GM11168 (cell line): ENCODE measurements around the gene PIP5K1B.

Source experiments
- in situ Hi-C: fragments of 300-500 bp; cut with MboI; formaldehyde crosslinking; loops from one replicate; pipeline ENCODE4 v1.12.0; 2022; ENCODE audit warnings: low sequenced_read_pairs; ENCODE audit not compliant: unreplicated experiment

Gene PIP5K1B

GRCh38 chr9:68706363-68707201 is 1.5 kb downstream of the PIP5K1B start:
- in situ Hi-C loops: loop anchor here (10.0 kb wide), 1 partner anchor 298 kb away; no protein-coding TSS in a partner anchor

GRCh38 chr9:68707801-68708488 is 2.9 kb downstream of the PIP5K1B start:
- in situ Hi-C loops: loop anchor here (10.0 kb wide), 1 partner anchor 297 kb away; no protein-coding TSS in a partner anchor

- in situ Hi-C loops: loop anchor here (10.0 kb wide), 1 partner anchor 296 kb away; no protein-coding TSS in a partner anchor
Measured at GRCh38 chr9:68708513-68708912, 3.5 kb downstream of the PIP5K1B start.

- in situ Hi-C loops: loop anchor here (10.0 kb wide), 1 partner anchor 295 kb away; no protein-coding TSS in a partner anchor
Measured at GRCh38 chr9:68709291-68710110, 4.5 kb downstream of the PIP5K1B start.

- in situ Hi-C loops: no loop called here
Measured at GRCh38 chr9:68710111-68710471, 5.1 kb downstream of the PIP5K1B start.

GRCh38 chr9:68711281-68711680 is 6.2 kb downstream of the PIP5K1B start:
- in situ Hi-C loops: no loop called here

GRCh38 chr9:68711932-68712331 is 6.9 kb downstream of the PIP5K1B start:
- in situ Hi-C loops: no loop called here

- in situ Hi-C loops: no loop called here
Measured at GRCh38 chr9:68714416-68715180, 9.6 kb downstream of the PIP5K1B start.

GRCh38 chr9:68715181-68715456 is 10.1 kb downstream of the PIP5K1B start:
- in situ Hi-C loops: no loop called here

- in situ Hi-C loops: no loop called here
Measured at GRCh38 chr9:68717552-68718443, 12.8 kb downstream of the PIP5K1B start.

GRCh38 chr9:68719847-68720246 is 14.8 kb downstream of the PIP5K1B start:
- in situ Hi-C loops: no loop called here

GRCh38 chr9:68720656-68721313 is 15.7 kb downstream of the PIP5K1B start:
- in situ Hi-C loops: no loop called here

GRCh38 chr9:68721666-68722330 is 16.8 kb downstream of the PIP5K1B start:
- in situ Hi-C loops: no loop called here

GRCh38 chr9:68725070-68725469 is 20.0 kb downstream of the PIP5K1B start:
- in situ Hi-C loops: no loop called here

- in situ Hi-C loops: no loop called here
Measured at GRCh38 chr9:68726489-68726888, 21.4 kb downstream of the PIP5K1B start.

- in situ Hi-C loops: no loop called here
Measured at GRCh38 chr9:68727636-68728035, 22.6 kb downstream of the PIP5K1B start.

- in situ Hi-C loops: no loop called here
Measured at GRCh38 chr9:68728731-68729130, 23.7 kb downstream of the PIP5K1B start.
